DND-41 (cell line): ENCODE results near the gene SNX32.

Experiments used
- CTCF ChIP-seq: IDR thresholded peaks from 2 replicates; pipeline ENCODE4 v1.5.1; 2012; ENCODE audit warnings: borderline replicate concordance, low read length, moderate library complexity, mild to moderate bottlenecking; ENCODE audit not compliant: poor library complexity, severe bottlenecking; ENCODE audit errors: extremely low read depth
- EZH2 ChIP-seq: IDR thresholded peaks from 3 replicates; pipeline ENCODE4 v1.6.1; 2012; ENCODE audit warnings: borderline replicate concordance, low read depth, mild to moderate bottlenecking, moderate library complexity, low read length, inconsistent platforms; ENCODE audit not compliant: severe bottlenecking

DNA sequence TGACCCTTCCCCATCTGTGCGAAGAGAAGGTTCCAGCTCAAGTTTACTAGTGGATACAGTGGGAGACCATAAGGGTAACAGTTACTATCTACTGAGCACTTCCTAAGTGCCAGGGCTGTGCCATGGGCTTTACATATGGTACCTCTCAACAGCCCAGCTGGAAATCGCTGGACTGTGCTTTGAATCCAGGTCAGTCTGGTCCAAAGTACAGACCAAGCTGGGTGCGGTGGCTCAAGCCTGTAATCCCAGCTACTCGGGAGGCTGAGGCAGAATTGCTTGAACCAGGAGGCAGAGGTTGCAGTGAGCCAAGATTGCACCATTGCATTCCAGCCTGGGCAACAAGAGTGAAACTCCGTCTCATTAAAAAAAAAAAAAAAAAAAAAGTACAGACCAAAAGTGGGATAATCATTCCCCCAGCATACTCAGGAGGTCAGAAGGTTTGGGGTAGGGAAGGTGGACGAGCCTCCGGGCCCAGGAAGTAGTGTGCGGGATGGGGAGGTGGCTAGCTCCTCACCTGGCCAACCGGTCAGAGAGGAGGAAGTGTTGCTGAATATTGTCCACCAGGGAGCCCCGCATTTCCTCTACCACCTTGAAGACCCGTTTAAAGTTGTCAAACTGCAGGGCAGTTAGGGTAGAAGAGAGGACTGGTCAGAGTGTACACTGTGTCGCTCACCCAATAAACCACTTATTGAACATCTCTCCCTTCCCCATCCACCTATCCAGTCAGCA is 52.2 kb downstream of the SNX32 start:
- TF ChIP-seq CTCF = no peak
- TF ChIP-seq EZH2 = no peak
